HUES64 (cell line): ENCODE data around the gene SPATA2.

Experiments used
- H3K27ac ChIP-seq: 2 replicates; pipeline ENCODE4 v1.7.0; 2013; ENCODE audit warnings: low read depth, low read length, inconsistent platforms
- H3K27me3 ChIP-seq: 2 replicates; pipeline ENCODE4 v1.6.1; 2013; ENCODE audit warnings: mild to moderate bottlenecking, low read length; ENCODE audit not compliant: insufficient read depth
- H3K36me3 ChIP-seq: 2 replicates; pipeline ENCODE4 v1.6.1; 2013; ENCODE audit warnings: mild to moderate bottlenecking, low read length; ENCODE audit not compliant: insufficient read depth
- H3K4me1 ChIP-seq: 2 replicates; pipeline ENCODE4 v1.6.1; 2013; ENCODE audit warnings: mild to moderate bottlenecking, low read length, moderate library complexity; ENCODE audit not compliant: insufficient read depth
- H3K4me3 ChIP-seq: 2 replicates; pipeline ENCODE4 v1.5.1; 2013; ENCODE audit warnings: mild to moderate bottlenecking, low read length, moderate library complexity
- H3K9ac ChIP-seq: 2 replicates; pipeline ENCODE4 v1.6.1; 2013; ENCODE audit warnings: mild to moderate bottlenecking, low read depth, low read length
- H3K9me3 ChIP-seq: 2 replicates; pipeline ENCODE4 v1.6.1; 2013; ENCODE audit warnings: low read depth, low read length; ENCODE audit not compliant: insufficient read depth
- WGBS: fragments of 150-250, 120-280 bp; methylation state at CpG from one replicate; pipeline ENCODE4 v1.1.7; 2013; ENCODE audit warnings: missing lambda C conversion rate; 5-methylcytosine and 5-hydroxymethylcytosine counted together

Gene SPATA2

DNA sequence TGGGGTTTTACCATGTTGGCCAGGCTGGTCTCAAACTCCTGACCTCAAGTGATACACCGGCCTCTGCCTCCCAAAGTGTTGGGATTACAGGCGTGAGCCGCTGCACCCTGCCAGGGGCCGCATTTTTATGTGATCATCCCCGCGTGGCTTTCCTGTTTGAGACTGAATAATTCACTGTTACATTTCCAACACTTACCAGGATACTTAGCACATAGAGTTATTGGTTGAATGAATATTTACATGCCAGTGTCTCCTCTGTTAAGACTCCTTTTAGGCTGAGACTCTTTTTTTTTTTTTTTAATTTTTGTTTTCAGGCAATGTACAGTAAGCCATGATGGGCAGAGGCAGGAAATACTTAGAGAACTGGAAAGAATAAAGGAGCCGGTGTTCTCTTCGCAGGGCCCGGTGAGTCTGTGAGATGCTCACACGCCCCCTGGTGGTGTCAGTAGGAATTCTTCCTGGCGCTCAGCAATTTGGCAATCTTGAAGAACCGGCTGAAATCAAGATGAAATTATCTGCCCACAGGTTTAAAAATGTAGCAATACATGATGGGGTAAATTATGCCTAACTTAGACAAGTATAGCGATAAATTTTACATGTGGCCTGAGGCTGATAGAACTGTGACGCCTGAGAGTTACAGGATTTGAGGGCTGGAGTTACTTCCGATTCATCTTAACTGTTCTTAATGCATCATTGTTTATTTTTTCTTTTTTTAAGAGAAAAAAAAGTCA, 13.2 kb upstream of the SPATA2 start:
- Histone ChIP-seq H3K4me1 (no peaks in the 10 kb centered on the region), H3K27me3 (no peaks in the 10 kb centered on the region; the same call in 1 of the 2 replicates), H3K4me3 (no peak overlapping the region), H3K9me3 (0 out of 2 replicates have a peak, but pooled peaks cover 5% of the 10 kb centered on the region), H3K27ac (no peak overlapping the region), H3K36me3 (no peaks in the 10 kb centered on the region), H3K9ac (no peak overlapping the region)
- 30% methylated on average over 15 of the region's 15 CpGs for WGBS

DNA sequence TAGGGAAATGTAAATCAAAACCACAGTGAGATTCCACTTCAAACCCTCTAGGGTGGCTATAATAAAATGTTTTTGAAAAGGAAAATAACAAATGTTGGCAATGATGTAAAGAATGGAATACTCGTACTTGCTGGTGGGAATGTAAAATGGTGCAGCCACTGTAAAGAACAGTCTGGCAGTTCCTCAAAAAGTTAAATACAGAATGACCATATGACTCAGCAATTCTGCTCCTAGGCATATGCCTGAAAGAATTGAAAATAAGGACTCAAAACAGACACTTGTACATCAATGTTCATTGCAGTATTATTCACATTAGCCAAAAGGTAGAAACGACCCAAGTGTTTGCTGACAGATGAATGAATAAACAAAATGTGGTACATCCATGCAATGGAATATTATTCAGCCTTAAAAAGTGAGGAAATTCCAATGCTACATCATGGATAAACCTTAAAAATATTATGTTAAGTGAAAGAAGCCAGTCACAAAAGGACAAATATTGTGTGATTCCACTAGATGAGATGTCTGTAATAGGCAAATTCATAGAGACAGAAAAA, 10.6 kb upstream of the SPATA2 start:
- Histone ChIP-seq H3K27ac (no peak overlapping the region), H3K4me1 (no peaks in the 10 kb centered on the region), H3K36me3 (no peaks in the 10 kb centered on the region), H3K9me3 (0 out of 2 replicates have a peak, but pooled peaks cover 5% of the 10 kb centered on the region), H3K4me3 (no peak overlapping the region), H3K27me3 (no peaks in the 10 kb centered on the region; the same call in 1 of the 2 replicates), H3K9ac (no peak overlapping the region)
- WGBS, result 97% methylated on average over 2 of the region's 2 CpGs

DNA sequence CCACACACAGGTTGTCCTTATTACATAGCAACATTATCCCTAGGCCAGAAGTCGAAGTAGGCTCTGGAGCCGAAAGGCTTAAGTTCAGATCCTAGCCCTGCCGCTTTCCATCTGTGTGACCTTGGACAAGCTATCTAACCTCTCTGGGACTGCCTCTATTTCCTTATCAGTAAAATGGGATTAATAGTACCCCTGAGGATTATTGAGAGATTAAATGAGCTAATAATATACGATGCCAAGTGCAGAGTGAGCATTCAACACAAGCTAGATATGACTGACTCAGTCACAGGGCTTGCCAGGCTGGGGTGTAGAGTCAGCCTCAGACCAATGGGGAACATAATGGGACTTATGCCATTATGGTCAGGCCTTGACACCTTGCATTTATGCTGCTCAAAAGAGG, 8.9 kb upstream of the SPATA2 start:
- WGBS, result 94% methylated on average over 4 of the region's 4 CpGs
- Histone ChIP-seq H3K4me1 (no peaks in the 10 kb centered on the region), H3K4me3 (no peak overlapping the region), H3K27ac (no peak overlapping the region), H3K36me3 (no peaks in the 10 kb centered on the region), H3K9ac (no peak overlapping the region), H3K27me3 (no peaks in the 10 kb centered on the region; the same call in 1 of the 2 replicates), H3K9me3 (0 out of 2 replicates have a peak, but pooled peaks cover 5% of the 10 kb centered on the region)

GRCh38 chr20:49919461-49919860, 4.1 kb upstream of the SPATA2 start:
- no peaks in the 10 kb centered on the region for H3K36me3 ChIP-seq
- no peak overlapping the region for H3K4me3 ChIP-seq
- H3K9ac ChIP-seq, result no peak overlapping the region
- no peak overlapping the region for H3K27ac ChIP-seq
- no peaks in the 10 kb centered on the region for H3K4me1 ChIP-seq
- WGBS, result 95% methylated on average over 1 of the region's 2 CpGs
- H3K27me3 ChIP-seq, result peaks cover 6% of the 10 kb centered on the region
- no peaks in the 10 kb centered on the region for H3K9me3 ChIP-seq

DNA sequence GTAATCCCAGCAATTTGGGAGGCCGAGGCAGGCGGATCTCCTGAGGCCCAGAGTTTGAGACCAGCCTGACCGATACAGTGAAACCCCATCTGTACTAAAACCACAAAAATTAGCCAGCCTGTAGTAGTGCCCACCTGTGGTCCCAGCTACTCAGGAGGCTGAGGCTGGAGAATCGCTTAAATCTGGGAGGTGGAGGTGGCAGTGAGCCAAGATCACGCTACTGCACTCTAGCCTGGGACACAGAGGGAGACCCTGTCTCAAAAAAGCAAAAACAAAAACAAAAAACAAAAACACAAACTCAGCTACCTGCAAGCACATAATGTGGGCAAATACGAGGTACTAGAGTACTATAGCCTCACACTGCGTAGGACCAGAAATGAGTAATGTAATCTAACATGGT, 3.7 kb upstream of the SPATA2 start:
- H3K4me3 ChIP-seq, result no peak overlapping the region
- no peaks in the 10 kb centered on the region for H3K9me3 ChIP-seq
- no peak overlapping the region for H3K9ac ChIP-seq
- H3K27ac ChIP-seq, result no peak overlapping the region
- H3K36me3 ChIP-seq, result no peaks in the 10 kb centered on the region
- peaks cover 4% of the 10 kb centered on the region; the same call in 1 of the 2 replicates for H3K4me1 ChIP-seq
- WGBS, result 74% methylated on average over 7 of the region's 7 CpGs
- H3K27me3 ChIP-seq, result peaks cover 6% of the 10 kb centered on the region

- H3K27me3 ChIP-seq, result peaks cover 6% of the 10 kb centered on the region
- no peak overlapping the region for H3K9ac ChIP-seq
- no peaks in the 10 kb centered on the region for H3K36me3 ChIP-seq
- no peak overlapping the region for H3K27ac ChIP-seq
- peaks cover 5% of the 10 kb centered on the region; the same call in 1 of the 2 replicates for H3K4me1 ChIP-seq
- 97% methylated on average over 3 of the region's 3 CpGs for whole genome bisulfite sequencing
- H3K4me3 ChIP-seq, result no peak overlapping the region
- H3K9me3 ChIP-seq, result no peaks in the 10 kb centered on the region
These were observed 3.1 kb upstream of the SPATA2 start for GRCh38 chr20:49918446-49918845.

DNA sequence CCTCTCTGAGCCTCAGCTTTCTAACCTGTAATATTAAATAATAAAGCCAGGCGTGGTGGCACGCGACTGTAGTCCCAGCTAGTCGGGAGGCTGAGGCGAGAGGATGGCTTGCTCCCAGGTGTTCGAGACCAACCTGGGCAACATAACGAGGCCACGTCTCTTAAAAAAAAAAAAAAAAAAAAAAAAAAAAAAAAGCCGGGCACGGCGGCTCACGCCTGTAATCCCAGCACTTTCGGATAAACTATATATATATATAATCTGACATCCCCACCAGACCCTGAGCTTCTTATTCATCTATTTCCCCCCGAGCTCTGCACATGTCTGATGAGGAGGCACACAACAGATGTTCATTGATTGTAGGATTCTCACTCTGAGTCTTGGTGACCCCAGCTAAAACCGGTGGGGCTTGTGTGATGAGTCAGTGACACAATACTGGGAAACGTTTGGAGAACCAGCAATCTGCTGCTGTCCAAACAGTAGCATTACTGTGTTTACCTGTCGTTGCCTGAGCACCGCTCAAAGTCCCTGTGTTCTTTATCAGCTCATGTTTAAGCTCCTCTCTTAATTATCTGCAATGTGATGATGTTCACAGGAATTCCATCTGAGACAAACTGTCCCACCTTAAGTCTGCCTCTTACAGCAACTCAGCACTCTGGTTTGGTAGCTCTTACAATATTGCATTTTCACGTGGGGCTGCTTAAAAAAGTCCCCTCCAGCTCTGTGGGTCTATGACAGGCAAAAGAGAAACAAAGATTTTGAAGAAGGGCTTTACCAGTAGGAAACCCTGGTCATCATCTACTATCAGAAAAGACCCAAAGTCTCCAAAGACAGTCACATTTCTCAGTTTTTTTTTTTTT, 1.0 kb upstream of the SPATA2 start:
- Histone ChIP-seq H3K4me1 (peaks cover 5% of the 10 kb centered on the region; the same call in 1 of the 2 replicates), H3K27me3 (peaks cover 6% of the 10 kb centered on the region), H3K9me3 (no peaks in the 10 kb centered on the region), H3K36me3 (no peaks in the 10 kb centered on the region), H3K9ac (peak overlapping the region; percentile 100), H3K27ac (peak overlapping the region; percentile 100; the same call in 1 of the 2 replicates), H3K4me3 (peak overlapping the region; percentile 100)
- WGBS, result 63% methylated on average over 12 of the region's 19 CpGs

DNA sequence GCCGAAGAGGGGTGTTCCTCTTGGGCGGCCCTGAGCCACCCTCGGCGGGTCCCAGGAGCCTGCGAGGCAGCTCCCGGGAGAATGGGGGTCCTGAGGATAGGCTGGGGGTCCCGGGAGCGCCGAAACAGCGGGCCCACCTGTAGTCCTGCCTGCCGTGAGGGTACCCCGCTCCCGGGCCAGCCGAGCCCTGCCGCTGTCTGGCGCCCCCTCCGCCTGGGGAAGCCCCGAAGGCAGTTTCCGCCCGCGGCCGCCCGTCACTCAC, 280 bp downstream of the SPATA2 start:
- H3K27me3 ChIP-seq, result peaks cover 6% of the 10 kb centered on the region
- peaks cover 5% of the 10 kb centered on the region; the same call in 1 of the 2 replicates for H3K4me1 ChIP-seq
- H3K9me3 ChIP-seq, result no peaks in the 10 kb centered on the region
- WGBS, result 1% methylated on average over 23 of the region's 23 CpGs
- H3K27ac ChIP-seq, result peak overlapping the region; percentile 100
- H3K4me3 ChIP-seq, result peak overlapping the region; percentile 100
- no peaks in the 10 kb centered on the region for H3K36me3 ChIP-seq
- H3K9ac ChIP-seq, result peak overlapping the region; percentile 100

- Histone ChIP-seq H3K4me3 (peak overlapping the region; percentile 100), H3K36me3 (no peaks in the 10 kb centered on the region), H3K4me1 (peaks cover 5% of the 10 kb centered on the region; the same call in 1 of the 2 replicates), H3K27ac (no peak overlapping the region; the same call in 1 of the 2 replicates), H3K9ac (peak overlapping the region; percentile 100), H3K27me3 (peaks cover 6% of the 10 kb centered on the region), H3K9me3 (no peaks in the 10 kb centered on the region)
- WGBS, result 10% methylated on average over 19 of the region's 19 CpGs
These were observed 815 bp downstream of the SPATA2 start for GRCh38 chr20:49914310-49915117.

GRCh38 chr20:49913399-49914047, 1.8 kb downstream of the SPATA2 start:
- Histone ChIP-seq H3K9ac (no peak overlapping the region), H3K9me3 (no peaks in the 10 kb centered on the region), H3K36me3 (peaks cover 3% of the 10 kb centered on the region), H3K27me3 (peaks cover 3% of the 10 kb centered on the region), H3K27ac (no peak overlapping the region), H3K4me3 (peak overlapping the region; percentile 100; the same call in 1 of the 2 replicates), H3K4me1 (peaks cover 5% of the 10 kb centered on the region; the same call in 1 of the 2 replicates)
- WGBS, result 95% methylated on average over 16 of the region's 16 CpGs
